Testis (tissue), 3 donors: Measurements from ENCODE around the gene RACK1. TPM values are rescaled to one million over a fixed set of nuclear protein-coding genes. Genes with fewer than 3 reads are reported as not detected.

ENCODE experiments used
- DNase-seq: peaks from one replicate; pipeline ENCODE4 v3.0.0-alpha.2; 2019
- H3K27ac ChIP-seq, 2 donors: fragments of 200-600 bp; sonication (generic); one replicate each; pipeline ENCODE4 v1.5.1; 2019
- H3K27me3 ChIP-seq: fragments of 200-600 bp; sonication (generic); one replicate; pipeline ENCODE4 v1.5.1; 2019
- H3K36me3 ChIP-seq: fragments of 200-600 bp; sonication (generic); one replicate; pipeline ENCODE4 v1.5.1; 2017; ENCODE audit warnings: low read depth; ENCODE audit errors: missing control alignments
- H3K4me1 ChIP-seq: fragments of 200-600 bp; sonication (generic); one replicate; pipeline ENCODE4 v1.5.1; 2019
- H3K4me3 ChIP-seq, 2 donors: fragments of 200-600 bp; sonication (generic); one replicate each; pipeline ENCODE4 v1.5.1; 2017 to 2019
- H3K9me3 ChIP-seq: fragments of 200-600 bp; sonication (generic); one replicate; pipeline ENCODE4 v1.5.1; 2017
- CTCF ChIP-seq, 3 experiments: fragments of 450-650 bp in 2 of 3; fragments of 200-600 bp in 1 of 3; sonication (generic) in 1 of 3; IDR thresholded peaks; one replicate each; pipeline ENCODE4 v1.5.1; 2016 to 2019; ENCODE audit warnings: antibody characterized with exemption in 3 of 3, mild to moderate bottlenecking in 2 of 3, moderate library complexity in 1 of 3
- POLR2A ChIP-seq: fragments of 450-650 bp; IDR thresholded peaks from one replicate; pipeline ENCODE4 v1.6.1; 2017; ENCODE audit warnings: antibody characterized with exemption, mild to moderate bottlenecking, moderate library complexity
- WGBS, 2 donors: methylation state at CpG; one replicate each; pipeline ENCODE4 v1.1.5; 2018; 5-methylcytosine and 5-hydroxymethylcytosine counted together
- intact Hi-C: fragments of 100-400 bp; cut with DNase I; formaldehyde crosslinking; loops from one replicate; pipeline ENCODE4 v1.15.1; 2023; ENCODE audit warnings: low total_unique reads
- polyA plus RNA-seq: library from polyadenylated mRNA; stranded (reverse); fragments of 350-450 nt; fragmentation: Illumina TruSeq; extraction: RNeasy Lipid Tissue Mini Kit (QIAGEN cat#74804); gene quantifications from one replicate; pipeline ENCODE4 v1.2.3, GENCODE V29; 2014; ENCODE audit warnings: low read depth, low replicate concordance; ENCODE audit not compliant: insufficient read depth
- total RNA-seq, 2 donors: library from RNA; depleted of rRNA; stranded (reverse); fragments of >200 nt; gene quantifications; one replicate each; pipeline ENCODE4 v1.2.3, GENCODE V29; 2016

RACK1 gene
- total and polyA plus RNA-seq, 3 donors from 2014 or later: 777 to 1,606 (median 1,149) TPM

GRCh38 chr5:181199881-181200638 lies 43.6 kb downstream of the RACK1 start:
- H3K9me3 ChIP-seq: no peaks in the 10 kb centered on the region
- no peak for DNase-seq
- no peaks in the 10 kb centered on the region for H3K36me3 ChIP-seq
- no peaks in the 10 kb centered on the region for H3K27me3 ChIP-seq
- intact Hi-C loops: no loop called here
- TF ChIP-seq CTCF (IDR thresholded peaks at IDR 0.05): no peak
- TF ChIP-seq POLR2A: no peak
- H3K4me1 ChIP-seq: peaks cover 2% of the 10 kb centered on the region
- H3K27ac ChIP-seq: no peak overlapping the region
- H3K4me3 ChIP-seq: no peak overlapping the region
- WGBS, 2 donors: 78 to 83% methylated on average over 2 to 12 of the region's 12 CpGs

GRCh38 chr5:181198905-181199519 lies 44.7 kb downstream of the RACK1 start:
- no peaks in the 10 kb centered on the region for H3K36me3 ChIP-seq
- intact Hi-C loops: no loop called here
- TF ChIP-seq CTCF (IDR thresholded peaks at IDR 0.05) (no peak), POLR2A (no peak)
- peaks cover 2% of the 10 kb centered on the region for H3K4me1 ChIP-seq
- H3K9me3 ChIP-seq: no peaks in the 10 kb centered on the region
- WGBS, 2 donors: 74 to 76% methylated on average over 9 of the region's 9 CpGs
- H3K27ac ChIP-seq: no peak overlapping the region
- H3K4me3 ChIP-seq: no peak overlapping the region
- DNase-seq: no peak
- no peaks in the 10 kb centered on the region for H3K27me3 ChIP-seq

- H3K27me3 ChIP-seq: no peaks in the 10 kb centered on the region
- WGBS, 2 donors: 75 to 79% methylated on average over 12 of the region's 12 CpGs
- TF ChIP-seq CTCF (IDR thresholded peaks at IDR 0.05) (no peak), POLR2A (no peak)
- no peaks in the 10 kb centered on the region for H3K36me3 ChIP-seq
- H3K4me1 ChIP-seq: no peaks in the 10 kb centered on the region
- H3K4me3 ChIP-seq: no peak overlapping the region
- DNase-seq: no peak
- no peak overlapping the region for H3K27ac ChIP-seq
- no peaks in the 10 kb centered on the region for H3K9me3 ChIP-seq
- intact Hi-C loops: no loop called here
These were observed 45.5 kb downstream of the RACK1 start for GRCh38 chr5:181198106-181198685.

GRCh38 chr5:181197326-181197951 lies 46.3 kb downstream of the RACK1 start:
- H3K4me1 ChIP-seq: peaks cover 5% of the 10 kb centered on the region
- no peak for TF ChIP-seq CTCF (IDR thresholded peaks at IDR 0.05)
- 67 to 68% methylated on average over 8 of the region's 8 CpGs for WGBS, 2 donors
- H3K9me3 ChIP-seq: no peaks in the 10 kb centered on the region
- no peak overlapping the region for H3K4me3 ChIP-seq
- H3K27me3 ChIP-seq: no peaks in the 10 kb centered on the region
- DNase-seq: no peak
- H3K27ac ChIP-seq: no peak overlapping the region
- H3K36me3 ChIP-seq: no peaks in the 10 kb centered on the region
- intact Hi-C loops: no loop called here
